ENCODE data around the gene UBE2Z.
"Not testable (repeated sequence)": the region's sequence is repeated elsewhere in the genome, so short reads cannot be mapped to it uniquely, and the experiment has no call there.

Gene UBE2Z

GRCh38 chr17:48945261-48945651 lies 37.0 kb downstream of the UBE2Z start:
- H3K4me3 ChIP-seq (ENCODE audit: low read depth, low read length) = peak overlapping the region; percentile 93
- DNase-seq (ENCODE audit: low read depth) = not testable (repeated sequence)

- no peak for DNase-seq (ENCODE audit: low read depth)
Measured at GRCh38 chr17:48951572-48951971, 43.4 kb downstream of the UBE2Z start.

GRCh38 chr17:48952904-48953303 lies 44.7 kb downstream of the UBE2Z start:
- no peak overlapping the region for H3K4me3 ChIP-seq (ENCODE audit: low read depth, low read length)
- no peak for DNase-seq (ENCODE audit: low read depth)

More at GRCh38 chr17:48951572-48951971, 43.4 kb downstream of the UBE2Z start:
- H3K4me3 ChIP-seq (ENCODE audit: low read depth, low read length) = no peak overlapping the region

GRCh38 chr17:48954300-48954755 lies 46.1 kb downstream of the UBE2Z start:
- no peak overlapping the region for H3K4me3 ChIP-seq (ENCODE audit: low read depth, low read length)
- DNase-seq (ENCODE audit: low read depth) = peak; percentile 41

- H3K4me3 ChIP-seq (ENCODE audit: low read depth, low read length) = no peak overlapping the region
- DNase-seq (ENCODE audit: low read depth) = no peak
Measured at GRCh38 chr17:48960834-48961515, 52.8 kb downstream of the UBE2Z start.

GRCh38 chr17:48961516-48962233 lies 53.5 kb downstream of the UBE2Z start:
- DNase-seq (ENCODE audit: low read depth) = no peak
- H3K4me3 ChIP-seq (ENCODE audit: low read depth, low read length) = no peak overlapping the region

- no peak overlapping the region for H3K4me3 ChIP-seq (ENCODE audit: low read depth, low read length)
- no peak for DNase-seq (ENCODE audit: low read depth)
Measured at GRCh38 chr17:48970224-48970623, 62.0 kb downstream of the UBE2Z start.

- H3K4me3 ChIP-seq (ENCODE audit: low read depth, low read length) = no peak overlapping the region
- no peak for DNase-seq (ENCODE audit: low read depth)
Measured at GRCh38 chr17:48970865-48971687, 62.9 kb downstream of the UBE2Z start.

GRCh38 chr17:48972749-48973097 lies 64.5 kb downstream of the UBE2Z start:
- DNase-seq (ENCODE audit: low read depth) = no peak
- H3K4me3 ChIP-seq (ENCODE audit: low read depth, low read length) = peak overlapping the region; percentile 7

- no peak overlapping the region for H3K4me3 ChIP-seq (ENCODE audit: low read depth, low read length)
- DNase-seq (ENCODE audit: low read depth) = no peak
Measured at GRCh38 chr17:48973806-48974205, 65.6 kb downstream of the UBE2Z start.

All from skeletal muscle cell (primary cell).